GM12878 (cell line): ENCODE measurements around the gene ZCCHC9. TPM values are rescaled to one million over a fixed set of nuclear protein-coding genes. Genes with fewer than 3 reads are reported as not detected.
"Not testable (repeated sequence)": the region's sequence is repeated elsewhere in the genome, so short reads cannot be mapped to it uniquely, and the experiment has no call there.

ENCODE experiments used
- ATAC-seq: fragments of 200-7000 bp; cut with Tn5 transposase; 3 replicates; pipeline ENCODE4 v1.9.1; 2020; ENCODE audit warnings: mild to moderate bottlenecking, moderate library complexity
- BruUV-seq: library from RNA; stranded (reverse); fragments of 400-500 nt; replicated peaks from 2 replicates; lab custom pipeline; 2021; lab: Mats Ljungman, UMichigan
- CTCF ChIA-PET: fragments of 300-600 bp; sonication (Branson Sonifier 250); formaldehyde crosslinking; extraction: SDS; loops from one replicate; lab custom pipeline; 2021; ENCODE audit warnings: inconsistent platforms; lab: Yijun Ruan, JAX
- POLR2A ChIA-PET: fragments of 350-600 bp; formaldehyde crosslinking; extraction: SDS; loops from one replicate; lab custom pipeline; 2021; ENCODE audit warnings: inconsistent platforms; lab: Charles Lee
- RAD21 ChIA-PET: fragments of 300-600 bp; sonication (Branson Sonifier 250); formaldehyde crosslinking; loops from one replicate; lab custom pipeline; 2023; ENCODE audit warnings: antibody characterized with exemption; ENCODE audit not compliant: unreplicated experiment; lab: Charles Lee
- SMC1A ChIA-PET: fragments of 300-600 bp; sonication (Branson Sonifier 250); formaldehyde crosslinking; loops from one replicate; lab custom pipeline; 2023; ENCODE audit not compliant: unreplicated experiment, uncharacterized antibody; lab: Charles Lee
- DNase-seq: peaks from one replicate; pipeline ENCODE4 v3.0.0-alpha.2; 2011; ENCODE audit warnings: low read depth, low spot score
- FAIRE-seq: peaks from 3 replicates; lab custom pipeline; 2011; peaks lifted over from hg19 to GRCh38; lab: Jason Lieb, UNC
- H2AFZ ChIP-seq: 2 replicates; pipeline ENCODE4 v1.6.0; 2011; ENCODE audit warnings: low read depth, low read length, control low read depth; ENCODE audit not compliant: control insufficient read depth
- H3K27ac ChIP-seq: 2 replicates; pipeline ENCODE4 v1.5.1; 2011; ENCODE audit warnings: control low read depth; ENCODE audit not compliant: control insufficient read depth, insufficient read depth
- H3K27me3 ChIP-seq, 2 experiments: replicated peaks in 1 of 2; 2 replicates each; pipeline versions ENCODE4 v1.6.0 to v1.6.1; 2011; ENCODE audit warnings: low read length in 1 of 2; ENCODE audit not compliant: control insufficient read depth in 2 of 2, insufficient read depth in 2 of 2
- H3K36me3 ChIP-seq, 2 experiments: 2 replicates each; pipeline ENCODE4 v1.5.1; 2011; ENCODE audit warnings: low read length in 1 of 2; ENCODE audit not compliant: control insufficient read depth in 2 of 2, insufficient read depth in 2 of 2
- H3K4me1 ChIP-seq: 2 replicates; pipeline ENCODE4 v1.6.1; 2011; ENCODE audit warnings: mild to moderate bottlenecking, low read length, moderate library complexity, mixed read lengths; ENCODE audit not compliant: control insufficient read depth, insufficient read depth
- H3K4me2 ChIP-seq: 2 replicates; pipeline ENCODE4 v1.6.0; 2011; ENCODE audit warnings: control low read depth; ENCODE audit not compliant: control insufficient read depth, insufficient read depth
- H3K4me3 ChIP-seq: fragments of 200-600 bp; sonication (generic); 2 replicates; pipeline ENCODE4 v1.5.1; 2016
- H3K79me2 ChIP-seq: 2 replicates; pipeline ENCODE4 v1.6.0; 2011; ENCODE audit warnings: low read length; ENCODE audit not compliant: control insufficient read depth, insufficient read depth
- H3K9ac ChIP-seq: 2 replicates; pipeline ENCODE4 v1.8.0; 2011; ENCODE audit warnings: low read length, control low read depth, mixed read lengths; ENCODE audit not compliant: control insufficient read depth, insufficient read depth
- H3K9me3 ChIP-seq: replicated peaks from 3 replicates; pipeline ENCODE4 v1.5.1; 2011; ENCODE audit warnings: mild to moderate bottlenecking, low read length; ENCODE audit not compliant: control insufficient read depth, insufficient read depth
- H4K20me1 ChIP-seq: 2 replicates; pipeline ENCODE4 v1.6.0; 2011; ENCODE audit not compliant: control insufficient read depth, insufficient read depth
- EGR1 ChIP-seq, 2 experiments: IDR thresholded peaks; 1 replicate in 1 of 2; 2 replicates in 1 of 2; pipeline ENCODE4 v1.6.1; 2011 to 2012; ENCODE audit warnings: low read depth in 2 of 2, low read length in 2 of 2, borderline replicate concordance in 1 of 2, mild to moderate bottlenecking in 1 of 2, moderate library complexity in 1 of 2
- GATAD2B ChIP-seq: fragments of 450-650 bp; conservative IDR thresholded peaks from 2 replicates; pipeline ENCODE4 v1.6.1; 2017; ENCODE audit warnings: low read depth, mild to moderate bottlenecking, moderate library complexity
- IRF4 ChIP-seq: IDR thresholded peaks from 2 replicates; pipeline ENCODE4 v1.6.1; 2011; ENCODE audit warnings: low read depth, low read length
- KLF5 ChIP-seq: fragments of 450-650 bp; IDR thresholded peaks from 2 replicates; pipeline ENCODE4 v1.6.1; 2014; ENCODE audit warnings: mild to moderate bottlenecking; ENCODE audit not compliant: partially characterized antibody
- NFYA ChIP-seq: IDR thresholded peaks from 2 replicates; pipeline ENCODE4 v1.6.1; 2011; ENCODE audit warnings: low read depth, mild to moderate bottlenecking, low read length, improper control_type of control experiment, borderline replicate concordance
- NR2C1 ChIP-seq: fragments of 450-650 bp; IDR thresholded peaks from 2 replicates; pipeline ENCODE4 v1.6.1; 2017; ENCODE audit warnings: antibody characterized with exemption, mild to moderate bottlenecking, moderate library complexity
- POLR2AphosphoS2 ChIP-seq: IDR thresholded peaks from 2 replicates; pipeline ENCODE4 v1.6.1; 2011; ENCODE audit warnings: low read depth, mild to moderate bottlenecking, low read length, improper control_type of control experiment, moderate library complexity
- RELA ChIP-seq: fragments of 450-650 bp; IDR thresholded peaks from 2 replicates; pipeline ENCODE4 v1.8.0; 2014; ENCODE audit warnings: borderline replicate concordance; ENCODE audit not compliant: partially characterized antibody
- SREBF1 ChIP-seq: IDR thresholded peaks from 2 replicates; pipeline ENCODE4 v1.6.1; 2012; ENCODE audit warnings: mild to moderate bottlenecking, low read length
- SRF ChIP-seq, 2 experiments: IDR thresholded peaks; 2 replicates each; pipeline ENCODE4 v1.6.1; 2011; ENCODE audit warnings: low read depth in 2 of 2, low read length in 2 of 2, mild to moderate bottlenecking in 1 of 2, moderate library complexity in 1 of 2
- SUPT20H ChIP-seq: IDR thresholded peaks from 2 replicates; pipeline ENCODE4 v1.6.1; 2011; ENCODE audit warnings: low read depth, mild to moderate bottlenecking, low read length, moderate library complexity, borderline replicate concordance; ENCODE audit not compliant: control insufficient read depth
- YY1 ChIP-seq: IDR thresholded peaks from 2 replicates; pipeline ENCODE4 v1.6.1; 2011; ENCODE audit warnings: low read depth, mild to moderate bottlenecking, low read length
- WGBS: methylation state at CpG from one replicate; pipeline ENCODE4 v1.1.6; 2016; ENCODE audit warnings: low lambda C conversion rate; ENCODE audit not compliant: insufficient replicate concordance, insufficient coverage; ENCODE audit errors: missing lambda C conversion rate; 5-methylcytosine and 5-hydroxymethylcytosine counted together
- in situ Hi-C: fragments of 300-500 bp; cut with MboI; formaldehyde crosslinking; loops from 9 replicates; pipeline ENCODE4 v1.14.3; 2018; ENCODE audit warnings: mixed read lengths
- intact Hi-C: fragments of 100-400 bp; cut with micrococcal nuclease; formaldehyde crosslinking; loops from one replicate; pipeline ENCODE4 v1.14.2; 2022; ENCODE audit not compliant: unreplicated experiment
- polyA plus RNA-seq, 11 experiments: library from polyadenylated mRNA; depleted of rRNA in 4 of 11; unstranded in 6 of 11; stranded (reverse) in 5 of 11; fragments of >200 nt; fragmentation: Nextera tagmentation in 4 of 11; fragmentation: Illumina TruSeq in 1 of 11; extraction: Ambion mirVana in 4 of 11; extraction: Trizol in 1 of 11; gene quantifications; 1 replicate in 1 of 11; 2 replicates in 10 of 11; pipeline versions ENCODE4 v1.2.1 to v1.2.3, GENCODE V29; 2011 to 2016; ENCODE audit warnings: inconsistent platforms in 2 of 11, missing spikeins in 2 of 11, low read depth in 1 of 11
- total RNA-seq, 4 experiments: library from RNA; depleted of rRNA in 3 of 4; stranded (reverse); fragments of >200 nt in 3 of 4; fragmentation: Illumina TruSeq in 1 of 4; extraction: Trizol in 1 of 4; gene quantifications; 2 replicates each; pipeline versions ENCODE4 v1.2.1 to v1.2.3, GENCODE V29; 2013 to 2021
- TF ChIP-seq, protein P1 (sequence below): IDR thresholded peaks from 2 replicates; pipeline ENCODE4 v1.6.1; 2011; ENCODE audit warnings: borderline replicate concordance, low read depth, mild to moderate bottlenecking, moderate library complexity, mixed read lengths, low read length; ENCODE audit not compliant: insufficient read depth; ENCODE audit errors: extremely low read length

ZCCHC9 gene
- total and polyA plus RNA-seq, 10 of the 15 experiments (the other 5 are each of a cell fraction or from before 2014, with no cell fraction given) = 22.0 to 57.7 (median 34.5) TPM

DNA sequence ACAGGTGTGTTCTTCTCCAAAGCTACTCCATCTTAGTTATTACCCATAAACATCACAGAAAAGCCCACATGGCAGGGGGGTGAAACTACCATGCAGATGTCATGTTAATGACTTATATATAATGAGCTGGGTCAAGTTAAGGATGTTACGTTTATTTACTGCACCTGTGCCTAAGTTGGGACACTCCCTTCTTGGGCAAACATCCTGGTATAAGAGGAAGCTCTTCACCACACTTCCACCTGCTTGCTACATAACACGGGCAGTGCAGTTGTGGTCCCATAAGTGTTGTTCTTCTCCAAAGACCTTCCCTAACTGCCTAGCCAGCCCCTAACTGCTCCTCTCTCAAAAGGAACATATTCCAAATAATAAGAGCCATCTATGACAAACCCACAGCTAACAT lies 9.3 kb upstream of the ZCCHC9 start:
- Histone ChIP-seq H3K4me1 (peaks cover 12% of the 10 kb centered on the region), H3K9me3 (peaks cover 10% of the 10 kb centered on the region), H3K27me3 (no peaks in the 10 kb centered on the region), H3K27ac (no peak overlapping the region), H3K79me2 (no peaks in the 10 kb centered on the region), H3K36me3 (no peaks in the 10 kb centered on the region), H3K4me3 (no peak overlapping the region)
- ChIA-PET RAD21 (no interaction called here), SMC1A (interaction anchor here (1.1 to 1.2 kb wide), 2 partner anchors 9 to 34 kb away, joined by 3 read pairs; no protein-coding TSS in a partner anchor)
- WGBS = 2% methylated on average over 2 of the region's 2 CpGs
- intact Hi-C loops = no loop called here
- no TSS peak for BruUV-seq
- no peak for TF ChIP-seq POLR2AphosphoS2
- no peak for TF ChIP-seq KLF5
- no peak for TF ChIP-seq SUPT20H
- TF ChIP-seq GATAD2B = no peak
- TF ChIP-seq NR2C1 = no peak
- TF ChIP-seq, protein P1, sequence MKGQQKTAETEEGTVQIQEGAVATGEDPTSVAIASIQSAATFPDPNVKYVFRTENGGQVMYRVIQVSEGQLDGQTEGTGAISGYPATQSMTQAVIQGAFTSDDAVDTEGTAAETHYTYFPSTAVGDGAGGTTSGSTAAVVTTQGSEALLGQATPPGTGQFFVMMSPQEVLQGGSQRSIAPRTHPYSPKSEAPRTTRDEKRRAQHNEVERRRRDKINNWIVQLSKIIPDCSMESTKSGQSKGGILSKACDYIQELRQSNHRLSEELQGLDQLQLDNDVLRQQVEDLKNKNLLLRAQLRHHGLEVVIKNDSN = no peak
- no peak for TF ChIP-seq YY1
- TF ChIP-seq SREBF1 = no peak
- no peak for TF ChIP-seq SRF (IDR thresholded peaks at IDR 0.05; ENCODE audit: low read depth in 2 of 2, low read length in 2 of 2)
- TF ChIP-seq IRF4 = no peak
- no peak for TF ChIP-seq EGR1 (IDR thresholded peaks at IDR 0.05; ENCODE audit: borderline replicate concordance in 1 of 2, low read depth in 2 of 2, low read length in 2 of 2)
- no peak for TF ChIP-seq RELA
- no peak for TF ChIP-seq NFYA
- TF ChIP-seq, all 136 proteins: peak for 0
- ChIA-PET CTCF (interaction anchor here (0.5 to 1.7 kb wide), 3 partner anchors 8 to 54 kb away, joined by 3 to 4 read pairs (median 4); no protein-coding TSS in a partner anchor), POLR2A (no interaction called here)
- Histone ChIP-seq H4K20me1 (no peaks in the 10 kb centered on the region), H3K9ac (no peak overlapping the region), H2AFZ (no peak overlapping the region), H3K4me2 (no peak overlapping the region)
- ATAC-seq (no peak), DNase-seq (no peak), FAIRE-seq (no peak)
- in situ Hi-C loops = no loop called here

DNA sequence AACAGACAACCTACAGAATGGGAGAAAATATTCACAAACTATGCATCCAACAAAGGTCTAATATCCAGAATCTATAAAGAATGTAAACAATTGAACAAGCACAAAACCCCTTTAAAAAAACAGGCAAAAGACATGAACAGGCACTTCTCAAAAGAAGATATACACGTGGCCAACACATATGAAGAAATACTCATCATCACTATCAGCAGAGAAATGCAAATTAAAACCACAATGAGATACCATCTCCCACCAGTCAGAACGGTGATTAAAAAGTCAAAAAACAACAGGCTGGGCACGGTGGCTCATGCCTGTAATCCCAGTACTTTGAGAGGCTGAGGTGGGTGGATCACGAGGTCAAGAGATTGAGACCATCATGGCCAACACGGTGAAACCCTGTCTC lies 7.4 kb upstream of the ZCCHC9 start:
- CTCF ChIA-PET, H3K9ac ChIP-seq, FAIRE-seq, ATAC-seq, BruUV-seq, RAD21 ChIA-PET, intact Hi-C loops, POLR2A ChIA-PET, H3K4me3 ChIP-seq, in situ Hi-C loops, H3K4me2 ChIP-seq, H3K4me1 ChIP-seq, H3K36me3 ChIP-seq, H3K79me2 ChIP-seq, SMC1A ChIA-PET, H4K20me1 ChIP-seq, DNase-seq, H2AFZ ChIP-seq, H3K27ac ChIP-seq, H3K27me3 ChIP-seq: not testable (repeated sequence)
- peaks cover 10% of the 10 kb centered on the region for H3K9me3 ChIP-seq
- 70% methylated on average over 5 of the region's 5 CpGs for WGBS
